A549 (cell line): ENCODE measurements around the gene HAUS8.

Experiments
- CTCF ChIP-seq: fragments of >200 bp; sonication (Bioruptor Twin); formaldehyde crosslinking; IDR thresholded peaks from 3 replicates; pipeline ENCODE4 v1.5.1; 2016
- EP300 ChIP-seq, 2 experiments: fragments of >200 bp; sonication (Bioruptor Twin); formaldehyde crosslinking; IDR thresholded peaks; 2 replicates in 1 of 2; 3 replicates in 1 of 2; pipeline ENCODE4 v1.6.1; 2016 to 2017
- JUNB ChIP-seq: fragments of >200 bp; sonication (Bioruptor Twin); formaldehyde crosslinking; IDR thresholded peaks from 2 replicates; pipeline ENCODE4 v1.6.1; 2016
- MAFK ChIP-seq: fragments of 450-650 bp; IDR thresholded peaks from 2 replicates; pipeline ENCODE4 v1.6.1; 2014; ENCODE audit not compliant: partially characterized antibody
- MAX ChIP-seq: IDR thresholded peaks from 2 replicates; pipeline ENCODE4 v1.6.1; 2012
- POLR2A ChIP-seq: IDR thresholded peaks from 2 replicates; pipeline ENCODE4 v1.6.1; 2012; ENCODE audit warnings: mild to moderate bottlenecking, low read length

DNA sequence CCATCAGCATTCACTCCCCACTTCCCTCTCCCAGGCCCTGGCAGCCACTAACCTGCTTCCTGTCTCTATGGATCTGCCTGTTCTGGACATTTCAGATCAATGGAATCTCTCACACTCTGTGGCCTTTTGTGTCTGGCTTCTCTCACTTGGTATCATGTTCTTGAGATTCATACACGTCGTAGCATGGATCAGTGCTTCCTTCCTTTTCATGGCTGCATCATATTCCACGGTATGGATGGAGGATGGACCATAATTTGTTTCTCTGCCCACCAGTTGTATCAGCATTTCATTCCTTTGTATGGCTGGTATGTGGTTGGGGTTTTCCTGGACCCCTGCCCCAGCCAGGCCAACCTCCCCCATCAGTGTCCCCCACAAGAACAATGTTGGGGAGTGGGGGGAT lies 36.5 kb upstream of the HAUS8 start:
- TF ChIP-seq CTCF, result no peak
- no peak for TF ChIP-seq MAFK
- no peak for TF ChIP-seq POLR2A
- no peak for TF ChIP-seq MAX
- no peak for TF ChIP-seq JUNB
- TF ChIP-seq EP300 (IDR thresholded peaks at IDR 0.05), result no peak
